WERI-Rb-1 (cell line): ENCODE data around the gene RAI1.
A peak's percentile ranks its signal among the peaks of the same experiment; 100 is the strongest.

Source experiments
- DNase-seq: peaks from one replicate; pipeline ENCODE4 v3.0.0-alpha.2; 2020
- H3K27ac ChIP-seq: fragments of 250-450 bp; sonication (Bioruptor Pico); 2 replicates; pipeline ENCODE4 v1.5.1; 2020; ENCODE audit warnings: mild to moderate bottlenecking, moderate library complexity
- H3K27me3 ChIP-seq: fragments of 250-450 bp; sonication (Bioruptor Pico); 2 replicates; pipeline ENCODE4 v1.5.1; 2021; ENCODE audit warnings: mild to moderate bottlenecking, low read depth, moderate library complexity; ENCODE audit not compliant: insufficient read depth, severe bottlenecking
- H3K36me3 ChIP-seq: fragments of 250-450 bp; sonication (Bioruptor Pico); 2 replicates; pipeline ENCODE4 v1.5.1; 2020; ENCODE audit warnings: mild to moderate bottlenecking, moderate library complexity
- H3K4me3 ChIP-seq: 2 replicates; pipeline ENCODE4 v1.5.1; 2011; ENCODE audit warnings: low read depth, mild to moderate bottlenecking, control low read depth, low read length
- H3K9me3 ChIP-seq: fragments of 250-450 bp; sonication (Bioruptor Pico); 2 replicates; pipeline ENCODE4 v1.5.1; 2021; ENCODE audit warnings: mild to moderate bottlenecking, moderate library complexity; ENCODE audit not compliant: severe bottlenecking
- TF ChIP-seq, protein P1 (sequence below): IDR thresholded peaks from 2 replicates; pipeline ENCODE4 v1.5.1; 2011; ENCODE audit warnings: low read depth, mild to moderate bottlenecking, control low read depth, inconsistent platforms, low read length

Gene RAI1

DNA sequence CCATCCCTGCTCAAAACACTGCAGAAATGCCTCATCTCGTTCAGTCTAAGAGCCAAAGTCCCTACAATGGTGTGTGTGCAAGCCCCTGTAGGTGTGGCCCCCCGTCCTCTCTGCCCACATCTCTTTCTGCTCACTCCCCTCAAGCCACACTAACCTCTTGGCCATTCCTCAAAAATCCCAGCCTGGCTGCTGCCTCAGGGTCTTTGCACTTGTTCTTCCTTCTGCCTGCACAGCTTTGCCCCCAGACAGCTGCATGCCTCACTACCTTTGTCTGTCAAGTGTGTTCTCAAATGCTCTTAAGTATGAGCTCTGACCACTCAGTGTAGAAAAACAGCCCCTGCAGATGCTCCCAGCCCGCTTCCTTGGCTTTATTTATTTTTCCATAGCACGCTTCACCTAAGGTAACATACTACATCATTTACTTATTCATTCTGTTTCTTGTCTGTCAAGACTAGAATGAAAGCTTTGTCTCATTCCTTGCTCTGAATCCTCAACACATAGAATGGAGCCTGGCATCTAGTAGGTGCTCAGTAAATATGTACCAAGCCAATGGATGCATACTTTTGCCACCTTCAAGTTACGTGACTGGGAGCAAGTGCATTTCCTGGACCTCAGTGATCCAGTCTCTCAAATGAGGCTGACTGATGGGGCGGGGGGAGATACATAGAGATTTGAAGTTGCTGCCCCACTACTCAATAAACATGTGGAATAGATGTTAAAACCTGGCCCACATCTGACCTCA lies 38.1 kb downstream of the RAI1 start:
- H3K27ac ChIP-seq: no peak overlapping the region
- no peaks in the 10 kb centered on the region for H3K9me3 ChIP-seq
- TF ChIP-seq, protein P1, sequence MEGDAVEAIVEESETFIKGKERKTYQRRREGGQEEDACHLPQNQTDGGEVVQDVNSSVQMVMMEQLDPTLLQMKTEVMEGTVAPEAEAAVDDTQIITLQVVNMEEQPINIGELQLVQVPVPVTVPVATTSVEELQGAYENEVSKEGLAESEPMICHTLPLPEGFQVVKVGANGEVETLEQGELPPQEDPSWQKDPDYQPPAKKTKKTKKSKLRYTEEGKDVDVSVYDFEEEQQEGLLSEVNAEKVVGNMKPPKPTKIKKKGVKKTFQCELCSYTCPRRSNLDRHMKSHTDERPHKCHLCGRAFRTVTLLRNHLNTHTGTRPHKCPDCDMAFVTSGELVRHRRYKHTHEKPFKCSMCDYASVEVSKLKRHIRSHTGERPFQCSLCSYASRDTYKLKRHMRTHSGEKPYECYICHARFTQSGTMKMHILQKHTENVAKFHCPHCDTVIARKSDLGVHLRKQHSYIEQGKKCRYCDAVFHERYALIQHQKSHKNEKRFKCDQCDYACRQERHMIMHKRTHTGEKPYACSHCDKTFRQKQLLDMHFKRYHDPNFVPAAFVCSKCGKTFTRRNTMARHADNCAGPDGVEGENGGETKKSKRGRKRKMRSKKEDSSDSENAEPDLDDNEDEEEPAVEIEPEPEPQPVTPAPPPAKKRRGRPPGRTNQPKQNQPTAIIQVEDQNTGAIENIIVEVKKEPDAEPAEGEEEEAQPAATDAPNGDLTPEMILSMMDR: no peak
- no peak for DNase-seq
- no peaks in the 10 kb centered on the region for H3K27me3 ChIP-seq
- no peak overlapping the region for H3K4me3 ChIP-seq
- H3K36me3 ChIP-seq: peaks cover 3% of the 10 kb centered on the region

DNA sequence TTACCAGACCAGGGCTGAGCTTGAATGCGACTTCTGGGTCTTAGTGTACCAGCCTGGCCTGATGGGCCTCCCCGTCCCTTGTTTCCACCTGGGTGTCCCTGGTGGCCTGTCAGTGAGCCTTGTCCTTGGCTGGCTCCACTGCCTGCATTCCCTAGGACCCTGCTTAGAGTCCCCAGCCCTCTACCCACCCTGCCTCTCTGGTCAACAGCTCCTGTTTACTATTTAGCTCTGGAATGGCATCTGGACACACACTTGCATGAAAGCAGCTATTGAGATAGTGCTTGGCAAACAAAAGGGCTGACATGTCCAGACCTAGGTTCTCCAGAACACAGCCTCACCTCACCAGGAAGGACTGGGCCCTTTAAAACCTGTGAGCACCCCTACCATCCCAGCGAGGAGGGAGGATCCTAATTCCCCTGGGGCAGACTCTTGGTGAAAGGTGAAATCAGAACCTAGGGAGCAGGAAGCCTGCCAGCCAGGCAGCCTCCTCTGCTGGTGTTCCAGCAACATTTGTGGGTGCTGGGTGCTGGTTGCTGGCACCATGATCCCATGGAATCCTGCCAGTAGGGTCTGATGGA lies 38.8 kb downstream of the RAI1 start:
- H3K27me3 ChIP-seq: no peaks in the 10 kb centered on the region
- no peaks in the 10 kb centered on the region for H3K9me3 ChIP-seq
- TF ChIP-seq, protein P1: no peak
- H3K4me3 ChIP-seq: no peak overlapping the region
- no peak for DNase-seq
- H3K27ac ChIP-seq: no peak overlapping the region
- peaks cover 3% of the 10 kb centered on the region for H3K36me3 ChIP-seq

DNA sequence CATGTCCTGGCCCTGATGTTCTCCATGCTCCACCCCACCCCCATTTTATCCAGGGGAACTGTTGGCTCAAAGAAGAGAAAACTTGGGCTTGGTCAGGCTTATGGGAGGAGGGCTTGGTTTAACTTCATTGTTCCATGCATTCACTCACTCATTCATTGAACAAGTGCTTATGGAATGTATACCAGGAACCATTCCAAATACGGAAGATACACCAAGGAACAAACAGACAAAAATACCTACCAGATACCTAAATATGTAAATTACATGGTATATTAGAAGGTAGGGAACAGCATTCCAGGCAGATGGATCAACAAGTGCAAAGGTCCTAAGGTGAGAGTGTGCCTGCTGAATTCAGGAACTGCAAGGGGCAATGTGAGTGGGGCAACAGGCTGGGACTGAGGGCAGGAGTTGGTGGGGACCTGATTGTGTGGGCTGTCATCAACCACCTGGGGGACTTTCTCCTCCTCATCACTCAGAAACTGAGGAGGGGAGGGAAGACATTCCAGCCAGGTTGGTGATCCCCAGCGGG lies 39.9 kb downstream of the RAI1 start:
- Histone ChIP-seq H3K9me3 (no peaks in the 10 kb centered on the region), H3K27me3 (no peaks in the 10 kb centered on the region), H3K4me3 (no peak overlapping the region), H3K36me3 (peaks cover 4% of the 10 kb centered on the region), H3K27ac (no peak overlapping the region)
- no peak for DNase-seq
- TF ChIP-seq, protein P1: no peak

DNA sequence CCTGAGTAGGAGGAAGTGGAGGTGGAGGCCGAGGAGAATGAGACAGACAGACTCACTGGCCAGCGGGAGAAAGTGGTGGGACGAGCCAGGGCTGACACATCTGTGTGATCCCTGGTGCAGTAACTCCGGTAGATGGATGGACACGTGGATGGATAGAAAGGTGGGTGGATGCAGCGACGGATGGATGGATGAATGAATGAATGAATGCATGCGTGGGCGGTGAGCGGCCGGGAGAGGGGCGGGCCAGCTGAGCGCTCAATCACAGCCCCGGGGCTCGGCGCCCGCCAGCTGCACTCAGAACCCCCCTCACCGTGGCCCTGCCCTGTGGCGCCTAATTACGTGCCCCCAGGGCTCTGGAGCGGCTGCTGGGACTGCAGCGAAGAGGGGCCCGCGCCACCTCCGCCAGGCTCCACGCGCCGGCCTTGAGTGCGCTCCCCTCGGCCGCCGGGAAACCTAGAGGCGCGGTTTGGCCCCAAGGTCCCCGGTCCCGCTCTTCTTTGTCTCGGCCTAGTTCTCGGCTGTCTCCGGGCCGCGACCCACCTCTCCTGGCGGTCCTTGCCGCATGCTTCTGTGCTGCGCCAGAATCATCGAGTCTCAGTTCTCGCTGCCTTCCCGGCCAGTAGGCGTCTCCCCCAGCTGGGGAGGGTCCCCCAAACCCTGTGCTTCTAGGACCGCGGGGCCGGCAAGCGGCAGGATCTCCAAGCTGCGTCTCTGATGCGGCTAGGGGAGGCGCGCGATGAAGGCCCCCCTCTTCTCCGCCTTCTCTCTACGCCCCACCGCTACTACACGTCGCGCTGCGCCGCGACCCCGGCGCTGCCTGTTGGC lies 41.0 kb downstream of the RAI1 start:
- Histone ChIP-seq H3K4me3 (no peak overlapping the region), H3K36me3 (peaks cover 15% of the 10 kb centered on the region), H3K9me3 (no peaks in the 10 kb centered on the region), H3K27ac (peak overlapping the region; percentile 92), H3K27me3 (no peaks in the 10 kb centered on the region)
- TF ChIP-seq, protein P1: no peak
- no peak for DNase-seq

DNA sequence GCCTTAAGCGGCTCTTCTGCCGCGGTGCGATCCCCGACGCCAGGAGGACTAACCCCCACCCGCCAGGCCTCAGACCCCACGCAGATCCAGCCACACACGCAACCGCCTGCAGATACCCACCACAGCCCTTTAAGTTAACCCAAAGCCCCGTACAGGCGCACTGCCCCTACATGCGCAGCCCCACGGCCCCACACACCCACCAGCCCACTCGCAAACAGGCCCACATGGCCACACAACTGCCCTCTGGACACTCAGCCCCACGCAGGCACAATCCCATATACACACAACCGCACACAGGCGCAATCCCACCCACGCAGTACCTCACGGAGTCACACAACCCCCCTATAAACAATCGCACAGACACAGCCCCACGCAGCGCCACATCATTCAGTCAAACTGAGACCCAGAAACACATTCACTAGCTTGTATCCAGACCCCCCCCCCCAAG lies 41.7 kb downstream of the RAI1 start:
- no peaks in the 10 kb centered on the region for H3K27me3 ChIP-seq
- TF ChIP-seq, protein P1: no peak
- H3K36me3 ChIP-seq: peaks cover 22% of the 10 kb centered on the region
- peak overlapping the region; percentile 78 for H3K4me3 ChIP-seq
- H3K27ac ChIP-seq: peak overlapping the region; percentile 92
- DNase-seq: no peak
- H3K9me3 ChIP-seq: no peaks in the 10 kb centered on the region
